ENCODE data around the gene UNC5A.
"Not testable (repeated sequence)": the region's sequence is repeated elsewhere in the genome, so short reads cannot be mapped to it uniquely, and the experiment has no call there.

The UNC5A gene

GRCh38 chr5:176866707-176867310 is 56.5 kb downstream of the UNC5A start:
- H3K4me1 ChIP-seq (ENCODE audit: control insufficient read depth, insufficient read depth, low read length) = no peaks in the 10 kb centered on the region
- H3K27ac ChIP-seq (ENCODE audit: low read length) = no peak overlapping the region
- H3K36me3 ChIP-seq (ENCODE audit: control insufficient read depth in 2 of 2, insufficient read depth in 2 of 2, low read length in 2 of 2) = no peaks in the 10 kb centered on the region
- no peak overlapping the region for H3K4me3 ChIP-seq (ENCODE audit: low read length in 2 of 2)
- no peaks in the 10 kb centered on the region for H3K9me3 ChIP-seq (ENCODE audit: control insufficient read depth in 2 of 2, low read length in 2 of 2)
- H3K9ac ChIP-seq (ENCODE audit: low read length in 2 of 2) = no peak overlapping the region
- H3K27me3 ChIP-seq (ENCODE audit: control insufficient read depth in 1 of 2, insufficient read depth in 2 of 2, low read length in 2 of 2) = peaks cover 30 to 32% of the 10 kb centered on the region in 2 donors

DNA sequence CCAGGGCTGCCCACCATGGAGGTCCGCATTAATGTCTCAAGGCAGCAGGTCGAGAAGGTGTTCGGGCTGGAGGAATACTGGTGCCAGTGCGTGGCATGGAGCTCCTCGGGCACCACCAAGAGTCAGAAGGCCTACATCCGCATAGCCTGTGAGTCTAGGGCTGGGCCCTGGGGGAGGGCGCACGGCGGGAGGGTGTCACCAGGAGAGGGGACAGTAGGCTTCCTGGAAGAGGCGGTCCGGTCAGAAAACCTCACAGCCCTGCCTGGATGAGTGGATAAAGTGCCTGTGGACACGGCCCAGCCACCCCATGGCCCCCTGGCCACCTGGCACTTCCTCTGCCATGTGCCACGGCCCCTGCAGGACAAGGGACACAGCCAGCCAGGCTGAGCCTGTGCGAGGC is 57.8 kb downstream of the UNC5A start:
- no peaks in the 10 kb centered on the region for H3K9me3 ChIP-seq (ENCODE audit: control insufficient read depth in 2 of 2, low read length in 2 of 2)
- H3K27ac ChIP-seq (ENCODE audit: low read length) = no peak overlapping the region
- H3K9ac ChIP-seq (ENCODE audit: low read length in 2 of 2) = no peak overlapping the region
- H3K27me3 ChIP-seq (ENCODE audit: control insufficient read depth in 1 of 2, insufficient read depth in 2 of 2, low read length in 2 of 2) = peaks cover 20 to 22% of the 10 kb centered on the region in 2 donors
- H3K4me1 ChIP-seq (ENCODE audit: control insufficient read depth, insufficient read depth, low read length) = no peaks in the 10 kb centered on the region
- no peaks in the 10 kb centered on the region for H3K36me3 ChIP-seq (ENCODE audit: control insufficient read depth in 2 of 2, insufficient read depth in 2 of 2, low read length in 2 of 2)
- no peak overlapping the region for H3K4me3 ChIP-seq (ENCODE audit: low read length in 2 of 2)

DNA sequence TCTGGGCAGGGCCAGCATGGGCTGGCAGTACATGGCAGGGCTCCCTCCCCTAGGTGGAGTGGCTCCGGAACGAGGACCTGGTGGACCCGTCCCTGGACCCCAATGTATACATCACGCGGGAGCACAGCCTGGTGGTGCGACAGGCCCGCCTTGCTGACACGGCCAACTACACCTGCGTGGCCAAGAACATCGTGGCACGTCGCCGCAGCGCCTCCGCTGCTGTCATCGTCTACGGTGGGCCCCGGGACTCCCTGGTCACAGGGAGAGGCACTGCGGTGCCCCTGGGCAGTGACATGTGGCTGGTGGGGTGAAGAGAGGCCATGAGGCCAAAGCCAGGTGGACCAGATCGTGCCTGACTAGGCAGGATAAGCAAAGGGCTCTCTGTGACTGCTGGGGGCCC is 58.4 kb downstream of the UNC5A start:
- no peaks in the 10 kb centered on the region for H3K9me3 ChIP-seq (ENCODE audit: control insufficient read depth in 2 of 2, low read length in 2 of 2)
- H3K27ac ChIP-seq (ENCODE audit: low read length) = no peak overlapping the region
- H3K27me3 ChIP-seq (ENCODE audit: control insufficient read depth in 1 of 2, insufficient read depth in 2 of 2, low read length in 2 of 2) = peaks cover 19 to 22% of the 10 kb centered on the region in 2 donors
- H3K4me3 ChIP-seq (ENCODE audit: low read length in 2 of 2) = no peak overlapping the region
- H3K4me1 ChIP-seq (ENCODE audit: control insufficient read depth, insufficient read depth, low read length) = no peaks in the 10 kb centered on the region
- H3K9ac ChIP-seq (ENCODE audit: low read length in 2 of 2) = no peak overlapping the region
- no peaks in the 10 kb centered on the region for H3K36me3 ChIP-seq (ENCODE audit: control insufficient read depth in 2 of 2, insufficient read depth in 2 of 2, low read length in 2 of 2)

DNA sequence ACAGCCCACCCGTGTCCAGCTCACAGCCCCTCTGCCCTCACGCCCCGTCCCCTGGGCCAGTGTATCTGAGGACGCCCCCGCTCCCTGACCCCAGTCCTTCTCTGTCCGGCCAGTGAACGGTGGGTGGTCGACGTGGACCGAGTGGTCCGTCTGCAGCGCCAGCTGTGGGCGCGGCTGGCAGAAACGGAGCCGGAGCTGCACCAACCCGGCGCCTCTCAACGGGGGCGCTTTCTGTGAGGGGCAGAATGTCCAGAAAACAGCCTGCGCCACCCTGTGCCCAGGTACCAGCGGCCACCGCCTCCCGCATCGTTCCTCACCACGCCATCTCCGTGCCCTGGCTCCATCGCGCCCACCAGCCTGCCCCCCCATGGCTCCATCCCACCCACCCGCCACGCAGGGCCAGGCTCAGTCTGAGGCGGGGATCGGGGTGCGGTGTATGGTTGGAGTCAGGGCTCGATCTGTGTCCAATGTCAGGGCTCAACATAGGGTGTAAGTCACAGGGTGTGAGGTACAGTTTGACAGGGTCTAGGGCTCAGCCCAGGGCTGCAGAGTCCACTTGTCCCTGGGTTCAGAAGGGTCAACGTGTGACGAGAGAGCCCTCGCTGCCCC is 59.2 kb downstream of the UNC5A start:
- no peaks in the 10 kb centered on the region for H3K9me3 ChIP-seq (ENCODE audit: control insufficient read depth in 2 of 2, low read length in 2 of 2)
- no peaks in the 10 kb centered on the region for H3K36me3 ChIP-seq (ENCODE audit: control insufficient read depth in 2 of 2, insufficient read depth in 2 of 2, low read length in 2 of 2)
- H3K4me3 ChIP-seq (ENCODE audit: low read length in 2 of 2) = no peak overlapping the region
- no peak overlapping the region for H3K27ac ChIP-seq (ENCODE audit: low read length)
- no peaks in the 10 kb centered on the region for H3K4me1 ChIP-seq (ENCODE audit: control insufficient read depth, insufficient read depth, low read length)
- H3K27me3 ChIP-seq (ENCODE audit: control insufficient read depth in 1 of 2, insufficient read depth in 2 of 2, low read length in 2 of 2) = peaks cover 17 to 19% of the 10 kb centered on the region in 2 donors
- no peak overlapping the region for H3K9ac ChIP-seq (ENCODE audit: low read length in 2 of 2)

- Histone ChIP-seq H3K4me1 (ENCODE audit: control insufficient read depth, insufficient read depth, low read length) (no peaks in the 10 kb centered on the region), H3K9me3 (ENCODE audit: control insufficient read depth in 2 of 2, low read length in 2 of 2) (no peaks in the 10 kb centered on the region), H3K4me3 (ENCODE audit: low read length in 2 of 2) (no peak overlapping the region), H3K27ac (ENCODE audit: low read length) (no peak overlapping the region), H3K36me3 (ENCODE audit: control insufficient read depth in 2 of 2, insufficient read depth in 2 of 2, low read length in 2 of 2) (no peaks in the 10 kb centered on the region), H3K9ac (ENCODE audit: low read length in 2 of 2) (no peak overlapping the region), H3K27me3 (ENCODE audit: control insufficient read depth in 1 of 2, insufficient read depth in 2 of 2, low read length in 2 of 2) (peaks cover 16 to 19% of the 10 kb centered on the region in 2 donors)
Measured at GRCh38 chr5:176870110-176870591, 59.8 kb downstream of the UNC5A start.

DNA sequence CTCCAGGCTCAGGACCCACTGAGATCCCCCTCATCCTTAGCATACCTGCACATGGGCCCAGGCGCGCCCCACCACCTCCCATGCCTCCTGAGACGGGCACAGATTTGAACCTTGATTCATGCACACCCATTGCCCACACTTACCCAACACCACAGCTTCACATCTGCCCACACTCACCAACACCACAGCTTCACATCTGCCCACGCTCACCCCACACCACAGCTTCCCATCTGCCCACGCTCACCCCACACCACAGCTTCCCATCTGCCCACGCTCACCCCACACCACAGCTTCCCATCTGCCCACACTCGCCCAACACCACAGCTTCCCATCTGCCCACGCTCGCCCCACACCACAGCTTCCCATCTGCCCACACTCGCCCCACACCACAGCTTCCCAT is 60.3 kb downstream of the UNC5A start:
- H3K27me3 ChIP-seq (ENCODE audit: control insufficient read depth in 1 of 2, insufficient read depth in 2 of 2, low read length in 2 of 2) = peaks cover 17 to 18% of the 10 kb centered on the region in 2 donors
- H3K9ac ChIP-seq (ENCODE audit: low read length in 2 of 2); H3K4me1 ChIP-seq (ENCODE audit: control insufficient read depth, insufficient read depth, low read length); H3K9me3 ChIP-seq (ENCODE audit: control insufficient read depth in 2 of 2, low read length in 2 of 2); H3K36me3 ChIP-seq (ENCODE audit: control insufficient read depth in 2 of 2, insufficient read depth in 2 of 2, low read length in 2 of 2); H3K4me3 ChIP-seq (ENCODE audit: low read length in 2 of 2); H3K27ac ChIP-seq (ENCODE audit: low read length): not testable (repeated sequence)

DNA sequence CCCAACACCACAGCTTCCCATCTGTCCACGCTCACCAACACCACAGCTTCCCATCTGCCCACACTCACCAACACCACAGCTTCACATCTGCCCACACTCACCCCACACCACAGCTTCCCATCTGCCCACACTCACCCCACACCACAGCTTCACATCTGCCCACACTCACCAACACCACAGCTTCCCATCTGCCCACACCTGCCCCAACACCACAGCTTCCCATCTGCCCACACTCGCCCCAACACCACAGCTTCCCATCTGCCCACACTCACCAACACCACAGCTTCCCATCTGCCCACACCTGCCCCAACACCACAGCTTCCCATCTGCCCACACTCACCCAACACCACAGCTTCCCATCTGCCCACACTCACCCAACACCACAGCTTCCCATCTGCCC is 62.2 kb downstream of the UNC5A start:
- not testable (repeated sequence) for H3K36me3 ChIP-seq (ENCODE audit: control insufficient read depth in 2 of 2, insufficient read depth in 2 of 2, low read length in 2 of 2); H3K9me3 ChIP-seq (ENCODE audit: control insufficient read depth in 2 of 2, low read length in 2 of 2); H3K27ac ChIP-seq (ENCODE audit: low read length); H3K4me1 ChIP-seq (ENCODE audit: control insufficient read depth, insufficient read depth, low read length); H3K4me3 ChIP-seq (ENCODE audit: low read length in 2 of 2); H3K9ac ChIP-seq (ENCODE audit: low read length in 2 of 2)
- peaks cover 17 to 22% of the 10 kb centered on the region in 2 donors for H3K27me3 ChIP-seq (ENCODE audit: control insufficient read depth in 1 of 2, insufficient read depth in 2 of 2, low read length in 2 of 2)

DNA sequence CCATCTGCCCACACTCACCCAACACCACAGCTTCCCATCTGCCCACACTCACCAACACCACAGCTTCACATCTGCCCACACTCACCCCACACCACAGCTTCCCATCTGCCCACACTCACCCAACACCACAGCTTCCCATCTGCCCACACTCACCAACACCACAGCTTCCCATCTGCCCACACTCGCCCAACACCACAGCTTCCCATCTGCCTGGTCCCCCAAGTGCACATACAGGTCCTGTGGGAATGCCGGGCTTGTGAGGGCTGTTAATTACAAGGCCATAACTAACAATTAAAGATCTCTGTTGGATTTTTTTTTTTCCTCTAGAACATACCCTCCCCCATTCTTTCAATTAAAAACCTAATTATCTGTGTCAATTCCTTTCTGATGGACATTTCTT is 62.7 kb downstream of the UNC5A start:
- H3K9ac ChIP-seq (ENCODE audit: low read length in 2 of 2); H3K9me3 ChIP-seq (ENCODE audit: control insufficient read depth in 2 of 2, low read length in 2 of 2); H3K4me1 ChIP-seq (ENCODE audit: control insufficient read depth, insufficient read depth, low read length); H3K4me3 ChIP-seq (ENCODE audit: low read length in 2 of 2); H3K27ac ChIP-seq (ENCODE audit: low read length); H3K36me3 ChIP-seq (ENCODE audit: control insufficient read depth in 2 of 2, insufficient read depth in 2 of 2, low read length in 2 of 2): not testable (repeated sequence)
- peaks cover 17 to 20% of the 10 kb centered on the region in 2 donors for H3K27me3 ChIP-seq (ENCODE audit: control insufficient read depth in 1 of 2, insufficient read depth in 2 of 2, low read length in 2 of 2)

DNA sequence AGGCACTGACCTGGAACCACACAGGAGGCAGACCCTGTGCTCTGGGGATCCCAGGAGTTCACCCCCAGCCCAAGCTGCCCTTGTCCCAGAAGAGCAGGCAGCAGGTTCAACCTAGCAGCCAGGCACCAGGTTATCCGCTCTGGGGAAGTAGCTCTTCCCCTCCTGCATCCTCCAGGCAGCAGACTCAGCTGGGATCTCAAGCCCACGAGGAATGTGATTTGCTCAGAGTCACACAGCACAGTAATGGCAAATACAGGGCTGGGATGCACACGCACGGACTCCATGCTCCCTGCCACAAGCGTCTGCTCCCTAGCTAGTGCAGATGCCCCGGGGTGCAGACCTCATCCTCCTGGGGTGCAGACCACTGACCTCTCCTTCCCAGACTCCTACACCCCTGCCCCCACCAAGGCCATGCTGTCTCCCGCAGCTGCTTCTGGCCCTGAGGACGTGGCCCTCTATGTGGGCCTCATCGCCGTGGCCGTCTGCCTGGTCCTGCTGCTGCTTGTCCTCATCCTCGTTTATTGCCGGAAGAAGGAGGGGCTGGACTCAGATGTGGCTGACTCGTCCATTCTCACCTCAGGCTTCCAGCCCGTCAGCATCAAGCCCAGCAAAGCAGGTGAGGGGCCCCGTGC is 63.3 kb downstream of the UNC5A start:
- H3K36me3 ChIP-seq (ENCODE audit: control insufficient read depth in 2 of 2, insufficient read depth in 2 of 2, low read length in 2 of 2) = no peaks in the 10 kb centered on the region
- H3K27ac ChIP-seq (ENCODE audit: low read length) = no peak overlapping the region
- no peak overlapping the region for H3K4me3 ChIP-seq (ENCODE audit: low read length in 2 of 2)
- H3K9me3 ChIP-seq (ENCODE audit: control insufficient read depth in 2 of 2, low read length in 2 of 2) = no peaks in the 10 kb centered on the region
- no peaks in the 10 kb centered on the region for H3K4me1 ChIP-seq (ENCODE audit: control insufficient read depth, insufficient read depth, low read length)
- peaks cover 17 to 18% of the 10 kb centered on the region in 2 donors for H3K27me3 ChIP-seq (ENCODE audit: control insufficient read depth in 1 of 2, insufficient read depth in 2 of 2, low read length in 2 of 2)
- no peak overlapping the region for H3K9ac ChIP-seq (ENCODE audit: low read length in 2 of 2)

DNA sequence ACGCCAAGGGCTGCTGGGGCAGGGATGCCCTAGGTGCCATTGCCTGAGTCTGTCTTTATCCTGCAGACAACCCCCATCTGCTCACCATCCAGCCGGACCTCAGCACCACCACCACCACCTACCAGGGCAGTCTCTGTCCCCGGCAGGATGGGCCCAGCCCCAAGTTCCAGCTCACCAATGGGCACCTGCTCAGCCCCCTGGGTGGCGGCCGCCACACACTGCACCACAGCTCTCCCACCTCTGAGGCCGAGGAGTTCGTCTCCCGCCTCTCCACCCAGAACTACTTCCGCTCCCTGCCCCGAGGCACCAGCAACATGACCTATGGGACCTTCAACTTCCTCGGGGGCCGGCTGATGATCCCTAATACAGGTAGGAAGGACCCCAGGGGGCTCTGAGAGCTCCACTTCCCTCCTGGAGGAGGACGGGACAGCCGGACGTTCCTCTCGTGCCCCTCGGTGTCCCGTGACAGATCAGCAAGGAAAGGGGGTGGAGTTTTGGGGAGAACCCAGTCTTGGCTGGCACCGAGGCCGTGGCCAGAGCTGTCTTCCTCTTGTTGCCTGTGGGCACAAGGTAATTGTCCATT is 63.9 kb downstream of the UNC5A start:
- Histone ChIP-seq H3K4me3 (ENCODE audit: low read length in 2 of 2) (no peak overlapping the region), H3K27me3 (ENCODE audit: control insufficient read depth in 1 of 2, insufficient read depth in 2 of 2, low read length in 2 of 2) (peaks cover 17 to 18% of the 10 kb centered on the region in 2 donors), H3K27ac (ENCODE audit: low read length) (no peak overlapping the region), H3K4me1 (ENCODE audit: control insufficient read depth, insufficient read depth, low read length) (no peaks in the 10 kb centered on the region), H3K9me3 (ENCODE audit: control insufficient read depth in 2 of 2, low read length in 2 of 2) (no peaks in the 10 kb centered on the region), H3K36me3 (ENCODE audit: control insufficient read depth in 2 of 2, insufficient read depth in 2 of 2, low read length in 2 of 2) (no peaks in the 10 kb centered on the region), H3K9ac (ENCODE audit: low read length in 2 of 2) (no peak overlapping the region)

Measured in stomach smooth muscle (tissue), 2 donors.